Gastrocnemius medialis (tissue), 4 donors: ENCODE data around the gene MASP1.

Experiments
- POLR2A ChIP-seq, 2 donors: fragments of 450-650 bp; IDR thresholded peaks; one replicate each; pipeline ENCODE4 v1.6.1; 2017; ENCODE audit warnings: antibody characterized with exemption in 2 of 2, mild to moderate bottlenecking in 2 of 2, moderate library complexity in 2 of 2
- TF ChIP-seq, protein P1 (sequence below), 5 experiments: fragments of 450-650 bp in 3 of 5; fragments of 200-600 bp in 2 of 5; sonication (generic) in 2 of 5; IDR thresholded peaks in 4 of 5; conservative IDR thresholded peaks in 1 of 5; 1 replicate in 4 of 5; 2 replicates in 1 of 5; pipeline ENCODE4 v1.5.1; 2016 to 2019; ENCODE audit warnings: antibody characterized with exemption in 5 of 5, mild to moderate bottlenecking in 3 of 5, moderate library complexity in 3 of 5

DNA sequence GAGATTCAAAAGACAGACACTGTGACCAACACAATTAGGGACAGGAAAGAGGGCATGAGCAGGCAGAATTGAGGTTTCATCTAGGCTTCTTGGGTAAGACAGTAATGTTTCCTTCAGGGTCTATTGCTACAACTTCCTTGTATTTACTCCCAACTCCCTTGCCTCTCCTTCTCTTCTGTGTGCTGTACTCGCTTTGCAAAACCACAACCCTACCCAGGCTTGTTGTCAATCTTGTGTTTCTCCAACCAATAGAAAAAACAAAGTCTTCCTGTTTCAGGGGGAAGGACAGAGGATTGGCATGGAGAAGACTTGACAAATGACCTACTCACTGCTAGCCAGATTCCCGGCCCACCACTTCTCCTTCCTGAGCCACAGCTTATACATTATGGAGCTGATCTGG lies 36.3 kb upstream of the MASP1 start:
- no peak for TF ChIP-seq POLR2A (IDR thresholded peaks at IDR 0.05)
- TF ChIP-seq, protein P1, sequence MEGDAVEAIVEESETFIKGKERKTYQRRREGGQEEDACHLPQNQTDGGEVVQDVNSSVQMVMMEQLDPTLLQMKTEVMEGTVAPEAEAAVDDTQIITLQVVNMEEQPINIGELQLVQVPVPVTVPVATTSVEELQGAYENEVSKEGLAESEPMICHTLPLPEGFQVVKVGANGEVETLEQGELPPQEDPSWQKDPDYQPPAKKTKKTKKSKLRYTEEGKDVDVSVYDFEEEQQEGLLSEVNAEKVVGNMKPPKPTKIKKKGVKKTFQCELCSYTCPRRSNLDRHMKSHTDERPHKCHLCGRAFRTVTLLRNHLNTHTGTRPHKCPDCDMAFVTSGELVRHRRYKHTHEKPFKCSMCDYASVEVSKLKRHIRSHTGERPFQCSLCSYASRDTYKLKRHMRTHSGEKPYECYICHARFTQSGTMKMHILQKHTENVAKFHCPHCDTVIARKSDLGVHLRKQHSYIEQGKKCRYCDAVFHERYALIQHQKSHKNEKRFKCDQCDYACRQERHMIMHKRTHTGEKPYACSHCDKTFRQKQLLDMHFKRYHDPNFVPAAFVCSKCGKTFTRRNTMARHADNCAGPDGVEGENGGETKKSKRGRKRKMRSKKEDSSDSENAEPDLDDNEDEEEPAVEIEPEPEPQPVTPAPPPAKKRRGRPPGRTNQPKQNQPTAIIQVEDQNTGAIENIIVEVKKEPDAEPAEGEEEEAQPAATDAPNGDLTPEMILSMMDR (IDR thresholded peaks at IDR 0.05 in 4 of 5, conservative IDR thresholded peaks at IDR 0.05 in 1 of 5) = no peak
